ENCODE results near the gene PRRG3.

Gene PRRG3

DNA sequence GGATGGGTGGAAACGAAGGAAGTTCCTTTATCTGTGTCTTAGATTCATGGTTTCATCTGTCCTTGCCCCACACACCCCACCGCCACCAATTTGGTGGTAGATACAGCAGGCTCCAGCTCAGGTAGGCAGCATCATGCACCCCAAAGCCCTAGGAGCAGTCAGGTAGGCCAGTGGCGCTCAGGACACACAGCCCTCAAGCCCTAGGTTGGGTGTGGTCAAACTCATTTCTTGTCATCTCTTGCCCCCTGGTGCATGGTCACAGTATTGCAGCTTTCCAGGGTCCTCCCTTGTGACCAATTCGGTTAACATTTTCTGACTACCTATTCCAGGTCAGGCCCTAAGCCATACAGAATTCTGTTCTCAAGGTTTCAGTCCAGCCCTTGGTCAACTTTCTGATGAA lies 14.5 kb upstream of the PRRG3 start:
- no peak overlapping the region for H3K27ac ChIP-seq (ENCODE audit: low read depth, low read length)
- WGBS (ENCODE audit: extremely low coverage, insufficient coverage, insufficient read length): no CpG with 5 or more reads among the region's 4 CpGs
- H2BK120ac ChIP-seq (ENCODE audit: insufficient read depth, low read length, poor library complexity): no peak overlapping the region
- H4K8ac ChIP-seq (ENCODE audit: low read depth, low read length): no peak overlapping the region
- no peak overlapping the region for H2AK5ac ChIP-seq (ENCODE audit: low read length)
- DNase-seq: peak; percentile 26 to 69
- H3K14ac ChIP-seq (ENCODE audit: low read length): no peak overlapping the region
- no peak overlapping the region for H3K4ac ChIP-seq (ENCODE audit: low read depth, low read length)
- no peak overlapping the region for H2BK5ac ChIP-seq (ENCODE audit: low read depth, low read length, poor library complexity)
- no peaks in the 10 kb centered on the region for H3K79me1 ChIP-seq (ENCODE audit: low read length)
- H3K9ac ChIP-seq (ENCODE audit: low read length): no peak overlapping the region
- no peaks in the 10 kb centered on the region for H3K79me2 ChIP-seq (ENCODE audit: control insufficient read depth, insufficient read depth, low read length, poor library complexity)
- H2AFZ ChIP-seq (ENCODE audit: insufficient read depth, low read length, poor library complexity): no peak overlapping the region
- no peak overlapping the region for H3K4me3 ChIP-seq (ENCODE audit: low read depth, low read length)
- no peaks in the 10 kb centered on the region for H3K9me3 ChIP-seq (ENCODE audit: insufficient read depth, low read depth, low read length)
- no peaks in the 10 kb centered on the region for H3K4me1 ChIP-seq (ENCODE audit: control insufficient read depth in 1 of 2, insufficient read depth in 2 of 2, low read length in 2 of 2)
- no peak overlapping the region for H4K91ac ChIP-seq (ENCODE audit: low read depth, low read length)
- no peaks in the 10 kb centered on the region for H3K36me3 ChIP-seq (ENCODE audit: control insufficient read depth in 1 of 2, insufficient read depth in 2 of 2, low read length in 2 of 2)
- H3K23ac ChIP-seq (ENCODE audit: low read length): no peak overlapping the region
- no peak overlapping the region for H3K4me2 ChIP-seq (ENCODE audit: low read length)
- no peak overlapping the region for H3K18ac ChIP-seq (ENCODE audit: low read length)
- no peak overlapping the region for H2BK12ac ChIP-seq (ENCODE audit: low read length)
- H4K12ac ChIP-seq (ENCODE audit: low read depth, low read length): no peak overlapping the region
- H3K27me3 ChIP-seq (ENCODE audit: insufficient read depth, low read length): no peaks in the 10 kb centered on the region

DNA sequence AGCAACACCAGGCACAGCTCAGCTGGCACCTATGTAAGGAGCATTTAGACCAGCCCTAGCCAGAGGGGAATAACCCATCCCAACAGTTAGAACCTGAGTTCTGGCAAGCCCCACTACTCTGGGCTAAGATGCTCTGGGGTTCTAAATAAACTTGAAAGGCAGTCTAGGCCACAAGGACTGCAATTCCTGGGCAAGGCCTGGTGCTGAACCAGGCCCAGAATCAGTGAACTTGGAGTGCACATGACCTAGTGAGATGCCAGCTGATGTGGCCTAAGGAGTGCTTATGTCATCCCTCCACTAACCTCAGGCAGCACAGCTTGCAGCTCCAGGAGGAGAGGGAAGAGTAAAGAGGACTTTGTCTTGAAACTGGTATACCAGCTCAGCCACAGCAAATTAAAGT lies 7.6 kb upstream of the PRRG3 start:
- Histone ChIP-seq H2AK5ac (ENCODE audit: low read length) (no peak overlapping the region), H3K79me2 (ENCODE audit: control insufficient read depth, insufficient read depth, low read length, poor library complexity) (no peaks in the 10 kb centered on the region), H3K27ac (ENCODE audit: low read depth, low read length) (no peak overlapping the region), H2AFZ (ENCODE audit: insufficient read depth, low read length, poor library complexity) (no peak overlapping the region), H4K12ac (ENCODE audit: low read depth, low read length) (no peak overlapping the region), H3K9me3 (ENCODE audit: insufficient read depth, low read depth, low read length) (no peaks in the 10 kb centered on the region), H3K23ac (ENCODE audit: low read length) (no peak overlapping the region), H2BK12ac (ENCODE audit: low read length) (no peak overlapping the region), H3K4me1 (ENCODE audit: control insufficient read depth in 1 of 2, insufficient read depth in 2 of 2, low read length in 2 of 2) (no peaks in the 10 kb centered on the region), H3K4me2 (ENCODE audit: low read length) (no peak overlapping the region), H3K14ac (ENCODE audit: low read length) (no peak overlapping the region), H3K4me3 (ENCODE audit: low read depth, low read length) (no peak overlapping the region), H3K4ac (ENCODE audit: low read depth, low read length) (no peak overlapping the region), H2BK120ac (ENCODE audit: insufficient read depth, low read length, poor library complexity) (no peak overlapping the region), H3K79me1 (ENCODE audit: low read length) (no peaks in the 10 kb centered on the region), H4K8ac (ENCODE audit: low read depth, low read length) (no peak overlapping the region), H3K27me3 (ENCODE audit: insufficient read depth, low read length) (no peaks in the 10 kb centered on the region), H3K9ac (ENCODE audit: low read length) (no peak overlapping the region), H4K91ac (ENCODE audit: low read depth, low read length) (no peak overlapping the region), H2BK5ac (ENCODE audit: low read depth, low read length, poor library complexity) (no peak overlapping the region), H3K36me3 (ENCODE audit: control insufficient read depth in 1 of 2, insufficient read depth in 2 of 2, low read length in 2 of 2) (no peaks in the 10 kb centered on the region), H3K18ac (ENCODE audit: low read length) (no peak overlapping the region)
- DNase-seq: no peak

DNA sequence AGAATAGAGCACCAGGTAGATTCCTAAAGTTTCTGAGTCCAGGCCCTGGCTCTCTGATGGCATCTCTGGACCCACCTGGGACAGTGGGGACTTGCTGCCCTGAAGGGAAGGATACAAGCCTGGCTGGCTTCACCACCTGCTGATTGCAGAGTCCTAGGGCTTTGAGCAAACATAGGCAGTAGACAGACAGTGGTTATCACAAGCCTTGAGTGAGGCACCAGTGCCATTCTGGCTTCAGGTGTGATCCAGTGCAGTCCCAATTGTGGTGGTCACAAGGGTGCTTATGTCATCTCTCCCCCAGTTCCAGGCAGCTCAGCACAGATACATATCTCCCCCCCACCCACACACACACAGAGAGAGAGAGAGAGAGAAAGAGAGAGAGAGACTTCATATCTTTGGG lies 6.6 kb upstream of the PRRG3 start:
- no peak overlapping the region for H2BK12ac ChIP-seq (ENCODE audit: low read length)
- H3K79me2 ChIP-seq (ENCODE audit: control insufficient read depth, insufficient read depth, low read length, poor library complexity): no peaks in the 10 kb centered on the region
- H2AFZ ChIP-seq (ENCODE audit: insufficient read depth, low read length, poor library complexity): no peak overlapping the region
- H3K27ac ChIP-seq (ENCODE audit: low read depth, low read length): no peak overlapping the region
- no peak overlapping the region for H3K4me2 ChIP-seq (ENCODE audit: low read length)
- no peak overlapping the region for H3K18ac ChIP-seq (ENCODE audit: low read length)
- no peak overlapping the region for H3K4ac ChIP-seq (ENCODE audit: low read depth, low read length)
- no peaks in the 10 kb centered on the region for H3K36me3 ChIP-seq (ENCODE audit: control insufficient read depth in 1 of 2, insufficient read depth in 2 of 2, low read length in 2 of 2)
- no peak overlapping the region for H4K12ac ChIP-seq (ENCODE audit: low read depth, low read length)
- no peak overlapping the region for H2AK5ac ChIP-seq (ENCODE audit: low read length)
- H2BK5ac ChIP-seq (ENCODE audit: low read depth, low read length, poor library complexity): no peak overlapping the region
- no peak overlapping the region for H3K14ac ChIP-seq (ENCODE audit: low read length)
- no peaks in the 10 kb centered on the region for H3K9me3 ChIP-seq (ENCODE audit: insufficient read depth, low read depth, low read length)
- H3K27me3 ChIP-seq (ENCODE audit: insufficient read depth, low read length): no peaks in the 10 kb centered on the region
- H2BK120ac ChIP-seq (ENCODE audit: insufficient read depth, low read length, poor library complexity): no peak overlapping the region
- no peaks in the 10 kb centered on the region for H3K4me1 ChIP-seq (ENCODE audit: control insufficient read depth in 1 of 2, insufficient read depth in 2 of 2, low read length in 2 of 2)
- H3K79me1 ChIP-seq (ENCODE audit: low read length): no peaks in the 10 kb centered on the region
- no peak overlapping the region for H4K91ac ChIP-seq (ENCODE audit: low read depth, low read length)
- no peak overlapping the region for H3K23ac ChIP-seq (ENCODE audit: low read length)
- no peak overlapping the region for H4K8ac ChIP-seq (ENCODE audit: low read depth, low read length)
- no peak for DNase-seq
- H3K9ac ChIP-seq (ENCODE audit: low read length): no peak overlapping the region
- no peak overlapping the region for H3K4me3 ChIP-seq (ENCODE audit: low read depth, low read length)

- Histone ChIP-seq H3K79me1 (ENCODE audit: low read length) (no peaks in the 10 kb centered on the region), H3K27me3 (ENCODE audit: insufficient read depth, low read length) (peaks cover 6% of the 10 kb centered on the region), H3K4me3 (ENCODE audit: low read depth, low read length) (no peak overlapping the region), H3K9me3 (ENCODE audit: insufficient read depth, low read depth, low read length) (no peaks in the 10 kb centered on the region), H3K4me2 (ENCODE audit: low read length) (no peak overlapping the region), H4K91ac (ENCODE audit: low read depth, low read length) (no peak overlapping the region), H3K14ac (ENCODE audit: low read length) (no peak overlapping the region), H3K36me3 (ENCODE audit: control insufficient read depth in 1 of 2, insufficient read depth in 2 of 2, low read length in 2 of 2) (no peaks in the 10 kb centered on the region), H2BK5ac (ENCODE audit: low read depth, low read length, poor library complexity) (no peak overlapping the region), H2BK12ac (ENCODE audit: low read length) (no peak overlapping the region), H3K27ac (ENCODE audit: low read depth, low read length) (no peak overlapping the region), H2AK5ac (ENCODE audit: low read length) (no peak overlapping the region), H2AFZ (ENCODE audit: insufficient read depth, low read length, poor library complexity) (no peak overlapping the region), H3K79me2 (ENCODE audit: control insufficient read depth, insufficient read depth, low read length, poor library complexity) (no peaks in the 10 kb centered on the region), H3K4me1 (ENCODE audit: control insufficient read depth in 1 of 2, insufficient read depth in 2 of 2, low read length in 2 of 2) (peaks cover 0 to 3% of the 10 kb centered on the region in 2 experiments), H4K12ac (ENCODE audit: low read depth, low read length) (no peak overlapping the region), H3K23ac (ENCODE audit: low read length) (no peak overlapping the region), H3K9ac (ENCODE audit: low read length) (no peak overlapping the region), H3K4ac (ENCODE audit: low read depth, low read length) (no peak overlapping the region), H3K18ac (ENCODE audit: low read length) (no peak overlapping the region), H4K8ac (ENCODE audit: low read depth, low read length) (no peak overlapping the region), H2BK120ac (ENCODE audit: insufficient read depth, low read length, poor library complexity) (no peak overlapping the region)
- WGBS (ENCODE audit: extremely low coverage, insufficient coverage, insufficient read length): no CpG with 5 or more reads among the region's 6 CpGs
- no peak for DNase-seq
Measured at GRCh38 chrX:151692825-151693224, 2.4 kb upstream of the PRRG3 start.

DNA sequence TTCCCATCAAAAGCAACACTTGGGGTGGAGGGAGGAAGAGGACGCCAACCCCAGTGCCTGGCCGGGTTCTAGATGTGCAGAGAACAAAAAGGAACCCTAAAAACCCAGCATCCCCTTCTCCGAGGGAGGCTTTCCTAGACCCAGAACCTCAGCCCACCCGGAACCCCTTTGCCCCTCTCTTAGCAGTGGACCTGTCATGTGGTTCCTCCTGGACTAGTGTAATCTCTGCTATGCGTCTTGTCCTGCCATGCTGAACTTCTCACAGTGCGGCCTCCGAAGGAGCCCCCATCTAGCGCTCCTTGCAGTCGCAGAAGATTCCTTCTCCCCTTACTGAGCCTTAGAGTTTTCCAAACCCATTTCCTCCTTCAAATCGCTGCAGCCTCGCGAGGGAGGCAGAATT lies 1.1 kb upstream of the PRRG3 start:
- no peaks in the 10 kb centered on the region for H3K9me3 ChIP-seq (ENCODE audit: insufficient read depth, low read depth, low read length)
- H3K27ac ChIP-seq (ENCODE audit: low read depth, low read length): no peak overlapping the region
- H2BK12ac ChIP-seq (ENCODE audit: low read length): no peak overlapping the region
- H4K8ac ChIP-seq (ENCODE audit: low read depth, low read length): no peak overlapping the region
- H3K9ac ChIP-seq (ENCODE audit: low read length): no peak overlapping the region
- no peak overlapping the region for H3K4ac ChIP-seq (ENCODE audit: low read depth, low read length)
- no peak overlapping the region for H4K12ac ChIP-seq (ENCODE audit: low read depth, low read length)
- no peak overlapping the region for H2AFZ ChIP-seq (ENCODE audit: insufficient read depth, low read length, poor library complexity)
- no peak overlapping the region for H3K4me2 ChIP-seq (ENCODE audit: low read length)
- H2AK5ac ChIP-seq (ENCODE audit: low read length): no peak overlapping the region
- peaks cover 0 to 3% of the 10 kb centered on the region in 2 experiments for H3K4me1 ChIP-seq (ENCODE audit: control insufficient read depth in 1 of 2, insufficient read depth in 2 of 2, low read length in 2 of 2)
- H3K18ac ChIP-seq (ENCODE audit: low read length): no peak overlapping the region
- no peak overlapping the region for H3K14ac ChIP-seq (ENCODE audit: low read length)
- no peaks in the 10 kb centered on the region for H3K79me1 ChIP-seq (ENCODE audit: low read length)
- no peak overlapping the region for H3K4me3 ChIP-seq (ENCODE audit: low read depth, low read length)
- peaks cover 6% of the 10 kb centered on the region for H3K27me3 ChIP-seq (ENCODE audit: insufficient read depth, low read length)
- H2BK5ac ChIP-seq (ENCODE audit: low read depth, low read length, poor library complexity): no peak overlapping the region
- H3K36me3 ChIP-seq (ENCODE audit: control insufficient read depth in 1 of 2, insufficient read depth in 2 of 2, low read length in 2 of 2): no peaks in the 10 kb centered on the region
- no peak for DNase-seq
- H2BK120ac ChIP-seq (ENCODE audit: insufficient read depth, low read length, poor library complexity): no peak overlapping the region
- H3K23ac ChIP-seq (ENCODE audit: low read length): no peak overlapping the region
- H4K91ac ChIP-seq (ENCODE audit: low read depth, low read length): no peak overlapping the region
- WGBS (ENCODE audit: extremely low coverage, insufficient coverage, insufficient read length): no CpG with 5 or more reads among the region's 12 CpGs
- H3K79me2 ChIP-seq (ENCODE audit: control insufficient read depth, insufficient read depth, low read length, poor library complexity): no peaks in the 10 kb centered on the region

Measured in trophoblast cell (in vitro differentiated cells and primary cell).